Spleen (tissue), 11 donors: ENCODE results near the gene RAB40B. TPM values are rescaled to one million over a fixed set of nuclear protein-coding genes. Genes with fewer than 3 reads are reported as not detected.

Source experiments
- DNase-seq: peaks from one replicate; pipeline ENCODE4 v3.0.0-alpha.2; 2020
- H3K27ac ChIP-seq, 8 donors: fragments of 200-600 bp; sonication (generic) in 7 of 8; 1 replicate in 4 of 8; 2 replicates in 4 of 8; pipeline versions ENCODE4 v1.5.0 to v1.8.0; 2016 to 2021; ENCODE audit warnings: inconsistent platforms in 4 of 8, mild to moderate bottlenecking in 4 of 8, moderate library complexity in 1 of 8
- H3K27me3 ChIP-seq, 7 donors: fragments of 200-600 bp; sonication (generic) in 6 of 7; replicated peaks in 1 of 7; 1 replicate in 4 of 7; 2 replicates in 3 of 7; pipeline versions ENCODE4 v1.5.0 to v1.8.0; 2016 to 2021; ENCODE audit warnings: inconsistent platforms in 3 of 7, mild to moderate bottlenecking in 1 of 7
- H3K36me3 ChIP-seq, 6 donors: fragments of 200-600 bp; sonication (generic) in 5 of 6; 1 replicate in 4 of 6; 2 replicates in 2 of 6; pipeline versions ENCODE4 v1.5.0 to v1.8.0; 2016 to 2021; ENCODE audit warnings: inconsistent platforms in 2 of 6
- H3K4me1 ChIP-seq, 6 donors: fragments of 200-600 bp; sonication (generic) in 5 of 6; 1 replicate in 3 of 6; 2 replicates in 3 of 6; pipeline versions ENCODE4 v1.5.0 to v1.8.0; 2016 to 2021; ENCODE audit warnings: inconsistent platforms in 3 of 6
- H3K4me3 ChIP-seq, 8 donors: fragments of 200-600 bp; sonication (generic) in 7 of 8; 1 replicate in 4 of 8; 2 replicates in 4 of 8; pipeline versions ENCODE4 v1.5.0 to v1.8.0; 2016 to 2021; ENCODE audit warnings: inconsistent platforms in 4 of 8, mild to moderate bottlenecking in 4 of 8, moderate library complexity in 2 of 8
- H3K9me3 ChIP-seq, 8 donors: fragments of 200-600 bp; sonication (generic) in 7 of 8; 1 replicate in 4 of 8; 2 replicates in 4 of 8; pipeline versions ENCODE4 v1.5.0 to v1.8.0; 2016 to 2021; ENCODE audit warnings: inconsistent platforms in 4 of 8
- POLR2A ChIP-seq, 3 donors: fragments of 450-650 bp; IDR thresholded peaks; one replicate each; pipeline ENCODE4 v1.5.1; 2017; ENCODE audit warnings: antibody characterized with exemption in 3 of 3, mild to moderate bottlenecking in 1 of 3
- POLR2AphosphoS5 ChIP-seq, 3 donors: sonication (generic); formaldehyde crosslinking; IDR thresholded peaks; one replicate each; pipeline ENCODE4 v1.5.1; 2017; ENCODE audit warnings: antibody characterized with exemption in 3 of 3
- WGBS, 5 donors: extraction: QIAGEN DNeasy Blood & Tissue Kit in 3 of 5; methylation state at CpG; one replicate each; pipeline versions ENCODE4 v1.1.5 to v1.1.7; 2013 to 2018; 5-methylcytosine and 5-hydroxymethylcytosine counted together
- intact Hi-C: fragments of 100-400 bp; cut with DNase I; formaldehyde crosslinking; loops from one replicate; pipeline ENCODE4 v1.15.0; 2023; ENCODE audit warnings: low total_unique reads
- polyA plus RNA-seq, 3 donors: library from polyadenylated mRNA; stranded (reverse); fragments of 200-250 nt; gene quantifications; one replicate each; pipeline ENCODE4 v1.2.1, GENCODE V29; 2013
- total RNA-seq, 7 donors: library from RNA; depleted of rRNA in 3 of 7; stranded (reverse); fragments of >200 nt in 3 of 7; fragmentation: NEBNext Ultra II Directional in 4 of 7; extraction: Animal tissue kit (Norgen Biotek cat#: 25700) in 4 of 7; gene quantifications; one replicate each; pipeline versions ENCODE4 v1.1.0 to v1.2.1, GENCODE V29; 2016 to 2021
- TF ChIP-seq, protein P1 (sequence below), 11 experiments: fragments of 200-600 bp in 7 of 11; fragments of 450-650 bp in 4 of 11; sonication (generic) in 4 of 11; IDR thresholded peaks in 8 of 11; conservative IDR thresholded peaks in 3 of 11; 1 replicate in 7 of 11; 2 replicates in 4 of 11; pipeline versions ENCODE4 v1.4.0 to v1.8.0; 2016 to 2021; ENCODE audit warnings: antibody characterized with exemption in 11 of 11, inconsistent platforms in 4 of 11, mild to moderate bottlenecking in 1 of 11
- donor health status: healthy with polysubstance abuse.
- donor health status: DM: no; HTN: no; CAD: no; lungs with moderate emphysema.
- donor health status: DM: no; HTN: no; CAD: no.
- donor health status: Bipolar disorder and iron deficiency.
- donor health status: healthy.
- donor health status: DM: no; HTN: no; CAD: no.
- donor health status: DM: yes; HTN: yes; CAD: no.

The RAB40B gene
- total and polyA plus RNA-seq, 10 donors = 4.1 to 13.6 (median 6.9) TPM

DNA sequence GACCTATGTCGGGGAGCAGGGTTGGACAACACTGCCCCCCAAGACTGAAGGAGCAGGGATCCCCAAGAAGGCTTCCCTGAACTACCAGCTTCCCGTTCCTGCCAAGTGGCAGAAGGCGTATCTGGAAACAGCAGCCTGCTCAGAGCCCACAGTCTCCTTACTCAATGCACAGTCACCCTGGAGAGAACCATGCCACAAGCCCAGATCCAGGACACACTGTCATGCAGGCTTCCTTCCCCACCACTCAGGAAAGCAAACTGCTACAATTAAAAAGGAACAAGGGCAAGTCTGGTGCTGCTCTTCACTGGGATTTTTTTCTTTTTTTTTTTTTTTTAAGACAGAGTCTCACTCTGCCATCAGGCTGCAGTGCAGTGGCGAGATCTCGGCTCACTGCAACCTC is 58.5 kb downstream of the RAB40B start:
- intact Hi-C loops = no loop called here
- DNase-seq = no peak
- no peaks in the 10 kb centered on the region for H3K27me3 ChIP-seq
- peaks cover 0 to 95% (median 47%) of the 10 kb centered on the region in 6 donors for H3K36me3 ChIP-seq
- TF ChIP-seq POLR2A (IDR thresholded peaks at IDR 0.05) = no peak
- TF ChIP-seq, protein P1, sequence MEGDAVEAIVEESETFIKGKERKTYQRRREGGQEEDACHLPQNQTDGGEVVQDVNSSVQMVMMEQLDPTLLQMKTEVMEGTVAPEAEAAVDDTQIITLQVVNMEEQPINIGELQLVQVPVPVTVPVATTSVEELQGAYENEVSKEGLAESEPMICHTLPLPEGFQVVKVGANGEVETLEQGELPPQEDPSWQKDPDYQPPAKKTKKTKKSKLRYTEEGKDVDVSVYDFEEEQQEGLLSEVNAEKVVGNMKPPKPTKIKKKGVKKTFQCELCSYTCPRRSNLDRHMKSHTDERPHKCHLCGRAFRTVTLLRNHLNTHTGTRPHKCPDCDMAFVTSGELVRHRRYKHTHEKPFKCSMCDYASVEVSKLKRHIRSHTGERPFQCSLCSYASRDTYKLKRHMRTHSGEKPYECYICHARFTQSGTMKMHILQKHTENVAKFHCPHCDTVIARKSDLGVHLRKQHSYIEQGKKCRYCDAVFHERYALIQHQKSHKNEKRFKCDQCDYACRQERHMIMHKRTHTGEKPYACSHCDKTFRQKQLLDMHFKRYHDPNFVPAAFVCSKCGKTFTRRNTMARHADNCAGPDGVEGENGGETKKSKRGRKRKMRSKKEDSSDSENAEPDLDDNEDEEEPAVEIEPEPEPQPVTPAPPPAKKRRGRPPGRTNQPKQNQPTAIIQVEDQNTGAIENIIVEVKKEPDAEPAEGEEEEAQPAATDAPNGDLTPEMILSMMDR (IDR thresholded peaks at IDR 0.05 in 8 of 11, conservative IDR thresholded peaks at IDR 0.05 in 3 of 11) = no peak
- no peak for TF ChIP-seq POLR2AphosphoS5 (IDR thresholded peaks at IDR 0.05)
- 47 to 87% (median 80%) methylated on average over 5 of the region's 5 CpGs for WGBS, 5 donors
- no peak overlapping the region for H3K27ac ChIP-seq
- H3K4me3 ChIP-seq = no peak overlapping the region
- H3K9me3 ChIP-seq = peaks cover 0 to 12% (median 8%) of the 10 kb centered on the region in 8 donors
- peaks cover 0 to 74% (median 18%) of the 10 kb centered on the region in 6 donors for H3K4me1 ChIP-seq

DNA sequence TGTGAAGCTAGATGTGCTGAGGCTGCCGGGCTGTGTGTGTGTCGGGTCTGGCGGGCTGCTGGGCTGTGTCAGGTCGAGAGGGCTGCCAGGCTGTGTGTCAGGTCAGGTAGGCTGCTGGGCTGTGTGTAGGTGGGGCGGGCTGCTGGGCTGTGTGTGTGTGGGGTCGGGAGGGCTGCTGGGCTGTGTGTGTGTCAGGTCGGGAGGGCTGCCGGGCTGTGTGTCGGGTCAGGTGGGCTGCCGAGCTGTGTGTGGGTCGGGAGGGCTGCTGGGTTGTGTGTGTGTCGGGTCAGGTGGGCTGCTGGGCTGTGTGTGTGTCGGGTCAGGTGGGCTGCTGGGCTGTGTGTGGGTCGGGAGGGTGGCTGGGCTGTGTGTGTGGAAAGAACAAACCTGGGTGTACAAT is 58.9 kb downstream of the RAB40B start:
- Histone ChIP-seq H3K9me3 (peaks cover 0 to 12% (median 8%) of the 10 kb centered on the region in 8 donors), H3K36me3 (peaks cover 0 to 96% (median 47%) of the 10 kb centered on the region in 6 donors), H3K4me3 (no peak overlapping the region), H3K4me1 (peaks cover 0 to 74% (median 18%) of the 10 kb centered on the region in 6 donors), H3K27ac (no peak overlapping the region), H3K27me3 (no peaks in the 10 kb centered on the region)
- peak; percentile 53 for DNase-seq
- intact Hi-C loops = no loop called here
- TF ChIP-seq POLR2AphosphoS5 (IDR thresholded peaks at IDR 0.05) (no peak), POLR2A (IDR thresholded peaks at IDR 0.05) (no peak)
- 69 to 94% (median 86%) methylated on average over 7 to 14 of the region's 14 CpGs for WGBS, 5 donors

DNA sequence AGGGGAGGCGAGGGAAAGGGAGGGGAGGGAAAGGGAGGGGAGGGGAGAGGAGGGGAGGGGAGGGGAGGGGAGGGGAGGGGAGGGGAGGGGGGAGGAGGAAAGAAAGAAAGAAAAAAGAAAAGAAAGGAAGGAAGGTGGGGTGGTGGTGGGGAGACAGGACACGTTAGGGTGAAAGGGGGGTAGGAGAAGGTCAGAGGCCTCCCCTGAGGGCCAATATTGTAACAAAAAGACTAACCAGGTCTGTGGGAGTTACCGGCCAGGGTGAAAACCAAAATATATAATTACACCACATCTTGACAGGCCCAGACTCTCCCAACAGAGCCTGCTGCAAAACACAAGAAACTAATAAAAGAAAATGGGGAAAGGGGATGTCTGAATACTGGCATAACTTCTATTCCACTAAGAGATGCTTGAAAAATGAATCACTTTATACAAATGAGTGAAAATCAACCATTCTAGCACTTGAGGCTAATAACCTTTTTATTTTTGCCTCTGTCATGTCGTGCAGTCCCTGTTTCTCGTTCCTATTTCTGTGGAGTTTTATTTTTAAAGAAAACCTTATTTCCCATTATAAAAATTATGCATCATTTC is 60.2 kb downstream of the RAB40B start:
- TF ChIP-seq POLR2A (IDR thresholded peaks at IDR 0.05) = no peak
- Histone ChIP-seq H3K9me3 (peaks cover 0 to 12% (median 8%) of the 10 kb centered on the region in 8 donors), H3K4me1 (peaks cover 0 to 70% (median 19%) of the 10 kb centered on the region in 6 donors), H3K27me3 (no peaks in the 10 kb centered on the region), H3K27ac (no peak overlapping the region), H3K36me3 (peaks cover 0 to 96% (median 44%) of the 10 kb centered on the region in 6 donors), H3K4me3 (no peak overlapping the region)
- intact Hi-C loops = no loop called here
- DNase-seq = no peak
- 69 to 77% (median 74%) methylated on average over 4 to 5 of the region's 5 CpGs for WGBS, 5 donors

DNA sequence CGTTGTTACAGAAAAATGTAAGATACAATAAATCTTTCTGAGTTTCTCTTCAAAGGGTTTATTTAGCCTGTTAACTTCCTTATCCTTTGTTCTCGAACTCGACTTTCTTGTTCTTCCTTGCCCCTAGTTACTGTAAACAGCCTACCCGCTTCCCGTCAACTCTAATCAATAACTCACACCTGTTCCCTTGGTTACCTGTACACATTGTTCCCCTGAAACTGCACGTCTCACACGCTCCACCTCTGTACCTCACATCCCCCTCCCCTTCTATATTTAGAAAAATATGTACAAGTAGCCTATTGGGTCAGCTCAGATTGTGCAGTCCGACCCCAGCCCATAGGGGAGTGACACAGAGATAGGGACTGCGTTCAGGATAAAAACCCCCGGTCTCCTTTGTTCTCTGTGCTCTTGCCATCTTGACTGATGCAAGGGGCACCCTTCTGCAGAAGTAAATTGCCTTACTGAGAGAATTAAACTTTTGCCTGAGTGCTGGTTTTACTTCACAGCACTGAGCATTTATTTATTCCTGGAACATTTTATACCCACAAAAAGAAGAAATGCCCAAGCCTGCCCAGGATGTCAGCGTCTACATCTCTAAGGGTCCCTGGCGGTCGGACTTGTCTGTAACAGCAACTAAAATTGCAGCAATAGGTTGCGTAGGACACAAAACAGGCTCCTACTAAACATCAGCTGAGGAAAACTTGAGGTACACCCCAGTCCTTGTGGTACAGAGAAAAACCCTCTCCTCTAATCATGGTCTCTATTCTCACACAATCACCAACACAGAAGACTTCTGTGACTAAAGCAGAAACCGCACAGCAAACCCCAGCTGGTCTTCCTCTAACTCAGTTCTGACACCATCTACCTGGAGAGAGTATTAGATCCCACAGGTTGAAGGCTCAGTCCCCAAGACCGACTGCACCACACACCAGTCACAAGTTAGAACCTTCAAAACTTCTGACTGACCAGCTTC is 61.6 kb downstream of the RAB40B start:
- no peak for DNase-seq
- intact Hi-C loops = no loop called here
- Histone ChIP-seq H3K9me3 (peaks cover 0 to 12% (median 8%) of the 10 kb centered on the region in 8 donors), H3K4me1 (peaks cover 0 to 70% (median 24%) of the 10 kb centered on the region in 6 donors), H3K27ac (no peak overlapping the region), H3K27me3 (no peaks in the 10 kb centered on the region), H3K4me3 (no peak overlapping the region), H3K36me3 (peaks cover 0 to 96% (median 36%) of the 10 kb centered on the region in 6 donors)
- TF ChIP-seq POLR2A (IDR thresholded peaks at IDR 0.05) (no peak), POLR2AphosphoS5 (IDR thresholded peaks at IDR 0.05) (no peak)
- TF ChIP-seq, protein P1 (IDR thresholded peaks at IDR 0.05 in 8 of 11, conservative IDR thresholded peaks at IDR 0.05 in 3 of 11) = no peak
- WGBS, 5 donors = 86 to 92% (median 88%) methylated on average over 16 of the region's 16 CpGs

DNA sequence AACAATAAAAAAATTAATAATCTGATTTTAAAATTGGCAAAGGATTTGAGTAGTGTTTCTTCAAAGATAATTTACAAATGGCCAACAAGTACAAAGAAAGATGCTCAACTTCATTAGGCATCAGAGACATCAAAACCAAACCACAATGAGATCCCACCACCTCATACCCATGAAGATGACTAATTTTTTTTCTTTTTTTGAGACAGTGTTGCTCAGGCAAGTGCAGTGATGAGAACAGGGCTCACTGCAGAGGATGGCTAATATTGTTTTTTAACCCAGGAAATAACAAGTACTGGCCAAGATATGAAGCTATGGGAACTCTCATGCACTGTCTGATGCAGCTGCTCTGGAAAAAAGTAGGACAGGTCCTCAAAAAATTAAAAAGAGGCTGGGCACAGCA is 65.2 kb downstream of the RAB40B start:
- H3K27me3 ChIP-seq = no peaks in the 10 kb centered on the region
- H3K36me3 ChIP-seq = peaks cover 0 to 93% (median 40%) of the 10 kb centered on the region in 6 donors
- TF ChIP-seq, protein P1 (IDR thresholded peaks at IDR 0.05 in 8 of 11, conservative IDR thresholded peaks at IDR 0.05 in 3 of 11) = no peak
- TF ChIP-seq POLR2A (IDR thresholded peaks at IDR 0.05) = no peak
- no peak for TF ChIP-seq POLR2AphosphoS5 (IDR thresholded peaks at IDR 0.05)
- no peak overlapping the region for H3K4me3 ChIP-seq
- H3K4me1 ChIP-seq = peaks cover 0 to 44% (median 11%) of the 10 kb centered on the region in 6 donors
- peaks cover 0 to 12% (median 8%) of the 10 kb centered on the region in 8 donors for H3K9me3 ChIP-seq
- no peak overlapping the region for H3K27ac ChIP-seq
- no peak for DNase-seq
- intact Hi-C loops = no loop called here
